ENCODE results near the gene CUL2. TPM values are rescaled to one million over a fixed set of nuclear protein-coding genes. Genes with fewer than 3 reads are reported as not detected.
A peak's percentile ranks its signal among the peaks of the same experiment; 100 is the strongest.

Gene CUL2
- total RNA-seq, 4 donors from 2014 or later: 12.0 to 23.8 (median 13.3) TPM

GRCh38 chr10:35126062-35126529 lies 36.0 kb upstream of the CUL2 start:
- Histone ChIP-seq H3K4me1 (peaks cover 0 to 32% (median 2%) of the 10 kb centered on the region in 4 donors), H3K27me3 (no peaks in the 10 kb centered on the region), H3K36me3 (no peaks in the 10 kb centered on the region), H3K4me3 (peak overlapping the region; percentile 5 to 86 (median 83)), H3K9me3 (no peaks in the 10 kb centered on the region), H3K27ac (peak overlapping the region; percentile 99 to 100 (median 100))
- no peak for DNase-seq (ENCODE audit: low spot score in 2 of 2)
- WGBS, 2 donors: 72 to 75% methylated on average over 13 of the region's 13 CpGs
- TF ChIP-seq EP300 (IDR thresholded peaks at IDR 0.05) (no peak), POLR2A (IDR thresholded peaks at IDR 0.05) (no peak)
- TF ChIP-seq, protein P1, sequence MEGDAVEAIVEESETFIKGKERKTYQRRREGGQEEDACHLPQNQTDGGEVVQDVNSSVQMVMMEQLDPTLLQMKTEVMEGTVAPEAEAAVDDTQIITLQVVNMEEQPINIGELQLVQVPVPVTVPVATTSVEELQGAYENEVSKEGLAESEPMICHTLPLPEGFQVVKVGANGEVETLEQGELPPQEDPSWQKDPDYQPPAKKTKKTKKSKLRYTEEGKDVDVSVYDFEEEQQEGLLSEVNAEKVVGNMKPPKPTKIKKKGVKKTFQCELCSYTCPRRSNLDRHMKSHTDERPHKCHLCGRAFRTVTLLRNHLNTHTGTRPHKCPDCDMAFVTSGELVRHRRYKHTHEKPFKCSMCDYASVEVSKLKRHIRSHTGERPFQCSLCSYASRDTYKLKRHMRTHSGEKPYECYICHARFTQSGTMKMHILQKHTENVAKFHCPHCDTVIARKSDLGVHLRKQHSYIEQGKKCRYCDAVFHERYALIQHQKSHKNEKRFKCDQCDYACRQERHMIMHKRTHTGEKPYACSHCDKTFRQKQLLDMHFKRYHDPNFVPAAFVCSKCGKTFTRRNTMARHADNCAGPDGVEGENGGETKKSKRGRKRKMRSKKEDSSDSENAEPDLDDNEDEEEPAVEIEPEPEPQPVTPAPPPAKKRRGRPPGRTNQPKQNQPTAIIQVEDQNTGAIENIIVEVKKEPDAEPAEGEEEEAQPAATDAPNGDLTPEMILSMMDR (IDR thresholded peaks at IDR 0.05): no peak

GRCh38 chr10:35124540-35124939 lies 34.4 kb upstream of the CUL2 start:
- TF ChIP-seq, protein P1 (IDR thresholded peaks at IDR 0.05): no peak
- TF ChIP-seq EP300 (IDR thresholded peaks at IDR 0.05) (no peak), POLR2A (IDR thresholded peaks at IDR 0.05) (no peak)
- no peak for DNase-seq (ENCODE audit: low spot score in 2 of 2)
- no peak overlapping the region for H3K27ac ChIP-seq
- H3K36me3 ChIP-seq: no peaks in the 10 kb centered on the region
- 74 to 79% methylated on average over 6 of the region's 6 CpGs for WGBS, 2 donors
- no peaks in the 10 kb centered on the region for H3K9me3 ChIP-seq
- H3K27me3 ChIP-seq: no peaks in the 10 kb centered on the region
- peaks cover 0 to 20% (median 2%) of the 10 kb centered on the region in 4 donors for H3K4me1 ChIP-seq
- H3K4me3 ChIP-seq: no peak overlapping the region

- 92 to 96% methylated on average over 1 of the region's 1 CpG for WGBS, 2 donors
- Histone ChIP-seq H3K27me3 (no peaks in the 10 kb centered on the region), H3K27ac (no peak overlapping the region), H3K9me3 (no peaks in the 10 kb centered on the region), H3K4me1 (no peaks in the 10 kb centered on the region), H3K36me3 (no peaks in the 10 kb centered on the region), H3K4me3 (no peak overlapping the region)
- TF ChIP-seq, protein P1 (IDR thresholded peaks at IDR 0.05): no peak
- TF ChIP-seq EP300 (IDR thresholded peaks at IDR 0.05) (no peak), POLR2A (IDR thresholded peaks at IDR 0.05) (no peak)
- DNase-seq (ENCODE audit: low spot score in 2 of 2): no peak
Measured at GRCh38 chr10:35119378-35119777, 29.2 kb upstream of the CUL2 start.

GRCh38 chr10:35112571-35112970 lies 22.4 kb upstream of the CUL2 start:
- no peaks in the 10 kb centered on the region for H3K4me1 ChIP-seq
- H3K36me3 ChIP-seq: no peaks in the 10 kb centered on the region
- WGBS, 2 donors: 69 to 86% methylated on average over 4 of the region's 4 CpGs
- no peaks in the 10 kb centered on the region for H3K9me3 ChIP-seq
- no peak for DNase-seq (ENCODE audit: low spot score in 2 of 2)
- H3K27me3 ChIP-seq: no peaks in the 10 kb centered on the region
- no peak overlapping the region for H3K4me3 ChIP-seq
- TF ChIP-seq, protein P1 (IDR thresholded peaks at IDR 0.05): no peak
- TF ChIP-seq POLR2A (IDR thresholded peaks at IDR 0.05) (no peak), EP300 (IDR thresholded peaks at IDR 0.05) (no peak)
- H3K27ac ChIP-seq: no peak overlapping the region

DNA sequence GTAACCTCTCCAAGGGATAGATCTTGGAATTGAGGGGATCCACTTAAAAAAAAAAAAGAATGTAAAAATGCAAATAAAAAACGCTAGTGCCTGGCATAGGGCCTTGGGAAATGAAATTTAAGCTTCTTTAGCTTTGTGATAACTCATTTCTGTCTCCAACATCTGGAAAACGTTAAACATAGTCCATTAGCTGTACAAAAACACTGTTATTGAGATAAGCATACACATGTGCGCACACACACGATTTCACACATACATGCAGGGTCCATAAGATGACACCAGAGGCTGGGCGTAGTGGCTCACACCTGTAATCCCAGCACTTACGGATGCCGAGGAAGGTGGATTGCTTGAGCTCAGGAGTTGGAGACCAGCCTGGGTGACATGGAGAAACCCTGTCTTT lies 13.7 kb upstream of the CUL2 start:
- Histone ChIP-seq H3K4me3 (no peak overlapping the region), H3K27ac (no peak overlapping the region), H3K9me3 (no peaks in the 10 kb centered on the region), H3K4me1 (no peaks in the 10 kb centered on the region), H3K27me3 (no peaks in the 10 kb centered on the region), H3K36me3 (no peaks in the 10 kb centered on the region)
- 56 to 73% methylated on average over 6 to 7 of the region's 7 CpGs for WGBS, 2 donors
- TF ChIP-seq POLR2A (IDR thresholded peaks at IDR 0.05): no peak
- TF ChIP-seq, protein P1 (IDR thresholded peaks at IDR 0.05): no peak
- TF ChIP-seq EP300 (IDR thresholded peaks at IDR 0.05): no peak
- DNase-seq (ENCODE audit: low spot score in 2 of 2): no peak
